ENCODE results near the gene ZNF662. TPM values are rescaled to one million over a fixed set of nuclear protein-coding genes. Genes with fewer than 3 reads are reported as not detected.

Gene ZNF662
- total RNA-seq, 4 donors from 2014 or later, result 4.9 to 9.5 (median 7.9) TPM

GRCh38 chr3:42872718-42873117 lies 33.2 kb upstream of the ZNF662 start:
- TF ChIP-seq, protein P1, sequence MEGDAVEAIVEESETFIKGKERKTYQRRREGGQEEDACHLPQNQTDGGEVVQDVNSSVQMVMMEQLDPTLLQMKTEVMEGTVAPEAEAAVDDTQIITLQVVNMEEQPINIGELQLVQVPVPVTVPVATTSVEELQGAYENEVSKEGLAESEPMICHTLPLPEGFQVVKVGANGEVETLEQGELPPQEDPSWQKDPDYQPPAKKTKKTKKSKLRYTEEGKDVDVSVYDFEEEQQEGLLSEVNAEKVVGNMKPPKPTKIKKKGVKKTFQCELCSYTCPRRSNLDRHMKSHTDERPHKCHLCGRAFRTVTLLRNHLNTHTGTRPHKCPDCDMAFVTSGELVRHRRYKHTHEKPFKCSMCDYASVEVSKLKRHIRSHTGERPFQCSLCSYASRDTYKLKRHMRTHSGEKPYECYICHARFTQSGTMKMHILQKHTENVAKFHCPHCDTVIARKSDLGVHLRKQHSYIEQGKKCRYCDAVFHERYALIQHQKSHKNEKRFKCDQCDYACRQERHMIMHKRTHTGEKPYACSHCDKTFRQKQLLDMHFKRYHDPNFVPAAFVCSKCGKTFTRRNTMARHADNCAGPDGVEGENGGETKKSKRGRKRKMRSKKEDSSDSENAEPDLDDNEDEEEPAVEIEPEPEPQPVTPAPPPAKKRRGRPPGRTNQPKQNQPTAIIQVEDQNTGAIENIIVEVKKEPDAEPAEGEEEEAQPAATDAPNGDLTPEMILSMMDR (IDR thresholded peaks at IDR 0.05; ENCODE audit: low read depth), result no peak

DNA sequence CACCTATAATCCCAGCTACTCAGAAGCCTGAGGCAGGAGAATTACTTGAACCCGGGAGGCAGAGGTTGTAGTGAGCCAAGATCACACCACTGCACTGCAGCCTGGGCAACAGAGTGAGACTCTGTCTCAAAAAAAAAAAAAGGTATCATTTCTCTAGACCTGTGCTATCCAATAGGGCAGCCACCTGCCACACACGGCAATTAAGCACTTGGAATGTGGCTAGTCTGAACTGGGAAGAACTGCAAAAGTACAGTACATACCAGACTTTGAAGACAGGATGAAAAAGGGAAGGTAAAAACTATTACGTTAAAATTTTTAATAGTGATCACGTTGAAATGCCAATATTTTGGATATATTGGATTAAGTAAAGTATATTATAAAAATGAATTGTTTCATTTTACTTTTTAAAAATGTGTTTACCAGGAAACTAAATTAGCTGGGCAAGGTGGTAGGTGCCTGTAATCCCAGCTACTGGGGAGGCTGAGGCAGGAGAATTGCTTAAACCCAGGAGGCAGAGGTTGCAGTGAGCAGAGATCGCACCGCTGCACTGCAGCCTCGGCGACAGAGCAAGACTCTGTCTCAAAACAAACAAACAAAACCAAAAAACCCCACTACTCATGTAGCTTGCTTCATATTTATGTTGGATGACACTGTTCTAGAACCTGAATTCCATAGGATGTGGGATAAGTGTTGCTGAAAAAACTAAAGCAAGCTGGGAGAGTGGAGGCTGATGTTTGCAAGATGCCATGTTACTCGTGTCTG lies 32.5 kb upstream of the ZNF662 start:
- TF ChIP-seq, protein P1 (IDR thresholded peaks at IDR 0.05; ENCODE audit: low read depth), result no peak

DNA sequence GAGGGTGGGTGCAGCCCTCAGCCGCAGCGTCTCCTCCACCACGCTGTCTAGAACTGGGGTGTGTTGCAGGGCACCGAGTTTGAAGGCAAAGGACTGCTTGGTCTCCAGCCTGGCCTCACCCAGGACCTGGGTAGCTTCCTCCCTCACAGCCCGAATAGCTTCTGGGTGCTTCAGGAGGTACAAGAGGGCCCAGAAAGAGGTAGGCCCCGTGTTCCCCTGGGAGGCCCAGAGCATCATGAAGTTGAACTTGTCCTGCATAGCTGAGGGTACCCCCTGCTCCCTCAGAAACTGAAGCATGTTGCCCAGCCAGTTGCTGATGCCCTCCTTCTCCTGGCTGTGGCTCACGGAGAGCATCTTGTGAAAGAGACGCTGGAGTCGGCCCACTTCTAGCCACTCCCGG lies 31.2 kb upstream of the ZNF662 start:
- TF ChIP-seq, protein P1 (IDR thresholded peaks at IDR 0.05; ENCODE audit: low read depth), result no peak

DNA sequence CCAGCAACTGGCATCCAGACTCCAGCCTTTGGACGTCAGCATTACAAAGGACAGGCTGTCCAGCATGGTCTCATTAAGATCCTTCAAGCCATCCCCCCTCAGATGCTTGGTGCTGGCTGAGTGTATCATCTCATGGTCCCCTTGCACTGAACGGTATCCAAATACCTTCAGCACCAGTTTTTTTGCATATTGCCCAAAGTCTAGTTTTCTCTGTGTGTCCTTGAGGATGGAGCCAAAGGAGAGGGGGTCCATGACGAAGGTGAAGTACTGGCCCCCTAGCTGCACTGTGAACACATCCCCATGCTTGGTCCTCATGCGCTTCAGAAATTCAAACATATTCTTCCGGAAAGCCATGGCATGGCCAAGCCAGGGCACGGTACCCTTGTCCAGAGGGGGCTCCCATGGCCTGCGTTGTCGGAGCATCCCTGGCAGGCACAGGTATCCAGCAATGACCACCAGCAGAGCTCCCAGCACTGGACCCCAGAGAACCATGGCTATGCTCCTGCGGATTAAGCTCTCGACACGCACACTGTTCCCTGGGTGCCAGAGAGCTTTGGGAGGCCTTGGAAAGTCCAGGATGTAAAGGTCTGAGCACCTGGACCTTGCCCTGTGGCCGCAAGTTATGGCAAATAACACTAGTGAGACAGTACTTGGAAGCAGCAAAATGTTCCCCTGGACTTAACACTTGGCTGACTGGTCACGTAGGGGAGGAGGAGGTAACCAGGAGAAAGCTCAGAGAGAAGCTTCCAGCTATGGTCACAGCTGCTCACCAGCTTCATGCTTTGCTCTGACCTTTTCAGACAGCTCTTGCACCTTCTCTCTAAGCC lies 30.4 kb upstream of the ZNF662 start, which contains the start of gene CYP8B1:
Gene CYP8B1 (minus strand): TSS at position 555 of the 827 bp plus-strand sequence. CDS start 63 bp downstream, at position 492.
- TF ChIP-seq, protein P1 (IDR thresholded peaks at IDR 0.05; ENCODE audit: low read depth), result no peak

DNA sequence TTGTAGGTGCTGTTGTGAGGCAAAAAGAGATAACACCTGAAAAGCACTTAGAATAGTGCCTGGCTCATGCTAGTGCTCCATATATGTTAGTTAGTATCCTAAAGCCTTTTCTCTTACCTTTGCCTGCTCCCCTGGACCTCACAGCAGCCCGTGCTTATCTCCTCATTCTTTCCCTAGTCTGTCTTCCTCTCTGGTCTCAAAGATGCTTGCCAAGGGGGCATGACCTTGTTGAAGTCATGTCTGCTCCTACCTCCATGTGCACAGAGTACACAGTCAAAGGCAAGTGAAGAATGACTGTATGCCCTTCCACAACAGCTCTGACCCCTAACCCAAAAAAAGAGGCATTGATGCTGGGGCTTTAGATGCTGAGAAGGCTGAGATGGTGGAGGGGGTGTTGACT lies 29.5 kb upstream of the ZNF662 start:
- TF ChIP-seq, protein P1 (IDR thresholded peaks at IDR 0.05; ENCODE audit: low read depth), result no peak

GRCh38 chr3:42876940-42877720 lies 28.8 kb upstream of the ZNF662 start:
- TF ChIP-seq, protein P1 (IDR thresholded peaks at IDR 0.05; ENCODE audit: low read depth), result no peak
